GM23248 (cell line): Measurements from ENCODE around the gene MOAP1.
"Not testable (repeated sequence)": the region's sequence is repeated elsewhere in the genome, so short reads cannot be mapped to it uniquely, and the experiment has no call there.

ENCODE experiments used
- EZH2 ChIP-seq: fragments of 200-600 bp; sonication (generic); IDR thresholded peaks from 2 replicates; pipeline ENCODE4 v1.6.1; 2018; ENCODE audit warnings: antibody characterized with exemption, mild to moderate bottlenecking; ENCODE audit not compliant: insufficient read depth, poor library complexity, severe bottlenecking
- EZH2phosphoT487 ChIP-seq: fragments of 200-600 bp; sonication (generic); IDR thresholded peaks from 2 replicates; pipeline ENCODE4 v1.6.1; 2018; ENCODE audit warnings: antibody characterized with exemption, moderate library complexity, mild to moderate bottlenecking, low read depth; ENCODE audit not compliant: insufficient read depth

DNA sequence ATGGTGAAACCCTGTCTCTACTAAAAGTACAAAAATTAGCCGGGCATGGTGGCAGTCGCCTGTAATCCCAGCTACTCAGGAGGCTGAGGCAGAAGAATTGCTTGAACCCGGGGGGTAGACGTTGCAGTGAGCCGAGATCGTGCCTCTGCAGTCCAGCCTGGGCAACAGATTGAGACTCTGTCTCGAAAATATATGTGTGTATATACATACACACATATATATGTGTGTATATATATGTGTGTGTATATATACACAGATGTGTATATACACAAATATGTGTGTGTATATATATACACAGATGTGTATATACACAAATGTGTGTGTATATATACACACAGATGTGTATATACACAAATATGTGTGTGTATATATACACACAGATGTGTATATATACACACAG is 26.3 kb downstream of the MOAP1 start:
- TF ChIP-seq EZH2, EZH2phosphoT487: not testable (repeated sequence)
